Stimulated activated CD8-positive, alpha-beta memory T cell treated with anti-CD3 and anti-CD28 coated beads, Interleukin-15, amount 100 ng/mL, for 48 hours (primary cell): ENCODE results near the gene NMNAT1.
"Not testable (repeated sequence)": the region's sequence is repeated elsewhere in the genome, so short reads cannot be mapped to it uniquely, and the experiment has no call there.

Source experiments
- DNase-seq, 2 donors: peaks; one replicate each; pipeline ENCODE4 v3.0.0-alpha.2; 2020; ENCODE audit warnings: low read depth in 2 of 2

The NMNAT1 gene

DNA sequence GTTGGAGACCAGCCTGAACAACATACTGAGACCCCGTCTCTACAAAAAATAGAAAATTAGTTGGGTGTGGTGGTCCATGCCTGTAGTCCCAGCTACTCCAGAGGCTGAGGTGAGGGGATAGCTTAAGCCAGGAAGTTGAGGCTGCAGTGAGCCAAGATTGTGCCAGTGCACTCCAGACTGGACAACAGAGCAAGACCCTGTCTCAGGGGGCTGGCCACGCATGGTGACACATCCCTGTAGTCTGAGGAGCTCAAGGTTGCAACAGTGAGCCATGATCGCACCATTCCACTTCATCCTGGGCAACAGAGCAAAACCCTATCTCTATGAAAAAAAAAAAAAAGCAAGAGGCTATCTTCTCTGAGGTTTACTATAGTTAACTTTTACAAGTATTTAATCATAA, 76.8 kb downstream of the NMNAT1 start:
- no peak for DNase-seq

DNA sequence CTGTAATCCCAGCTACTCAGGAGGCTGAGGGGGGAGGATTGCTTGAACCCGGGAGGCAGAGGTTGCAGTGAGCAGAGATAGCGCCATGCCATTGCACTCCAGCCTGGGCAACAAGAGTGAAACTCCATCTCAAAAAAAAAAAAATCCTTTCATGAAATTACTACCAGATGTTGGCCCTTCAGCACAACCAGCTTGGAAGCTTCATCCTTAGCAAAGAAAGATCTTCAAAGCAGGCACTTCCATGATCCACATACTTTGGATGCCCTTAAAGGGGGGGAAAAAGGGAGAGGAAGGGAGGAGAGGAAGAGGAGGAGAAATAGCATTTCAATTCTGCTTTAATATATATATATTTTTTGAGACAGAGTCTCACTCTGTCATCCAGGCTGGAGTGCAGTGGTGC, 77.4 kb downstream of the NMNAT1 start:
- not testable (repeated sequence) for DNase-seq

DNA sequence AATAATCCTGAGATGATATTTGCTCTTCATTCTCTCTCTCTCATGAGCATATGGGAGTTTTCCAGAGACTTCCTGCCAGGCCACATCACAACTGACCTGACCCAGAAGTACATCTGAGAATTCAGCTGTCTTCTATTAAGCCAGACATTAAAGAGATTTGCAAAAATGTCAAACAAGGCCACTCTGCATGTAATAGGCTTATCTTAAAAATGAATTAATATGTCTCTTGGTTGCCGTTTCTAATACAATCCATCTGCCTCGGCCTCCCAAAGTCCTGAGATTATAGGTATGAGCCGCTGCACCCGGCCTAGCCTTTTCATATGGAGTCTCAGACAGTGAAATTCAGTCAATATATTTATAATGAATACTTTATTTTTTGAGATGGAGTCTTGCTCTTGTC, 78.7 kb downstream of the NMNAT1 start:
- not testable (repeated sequence) for DNase-seq

DNA sequence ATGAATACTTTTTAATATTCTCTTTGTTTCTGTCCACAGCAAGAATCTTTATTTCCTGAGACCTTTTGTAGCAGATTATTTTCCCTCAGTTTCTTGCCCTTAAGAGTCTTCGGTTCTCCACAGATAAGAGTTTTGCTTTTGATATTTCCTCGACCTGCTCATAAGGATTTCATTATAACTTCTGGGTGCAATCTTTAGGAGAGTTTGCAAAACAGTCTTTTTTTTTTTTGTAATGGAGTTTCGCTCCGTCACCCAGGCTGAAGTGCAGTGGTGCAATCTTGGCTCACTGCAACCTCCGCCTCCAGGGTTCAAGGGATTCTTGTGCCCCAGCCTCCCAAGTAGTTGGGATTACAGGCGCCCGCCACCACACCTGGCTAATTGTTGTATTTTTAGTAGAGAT, 79.4 kb downstream of the NMNAT1 start:
- no peak for DNase-seq

- no peak for DNase-seq
Observed at GRCh38 chr1:10025354-10025753, 82.1 kb downstream of the NMNAT1 start.

DNA sequence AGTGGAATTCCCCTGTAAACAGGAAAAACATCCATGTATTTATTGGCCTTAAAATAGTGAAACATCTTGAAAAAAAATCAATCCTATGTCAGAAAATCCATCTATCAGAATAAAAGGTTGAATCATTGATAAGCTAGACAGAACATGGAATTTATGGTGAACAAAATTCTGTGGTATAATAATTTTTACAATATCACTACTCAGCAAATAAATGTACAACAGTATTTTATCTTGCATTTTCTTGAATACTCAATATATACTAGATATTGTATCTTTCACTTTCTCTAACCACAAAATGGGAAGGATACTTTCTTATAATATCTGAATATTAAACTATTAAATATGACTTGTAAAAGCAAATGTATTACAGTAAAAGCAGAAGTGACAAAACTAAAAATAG, 83.8 kb downstream of the NMNAT1 start:
- DNase-seq = no peak

DNA sequence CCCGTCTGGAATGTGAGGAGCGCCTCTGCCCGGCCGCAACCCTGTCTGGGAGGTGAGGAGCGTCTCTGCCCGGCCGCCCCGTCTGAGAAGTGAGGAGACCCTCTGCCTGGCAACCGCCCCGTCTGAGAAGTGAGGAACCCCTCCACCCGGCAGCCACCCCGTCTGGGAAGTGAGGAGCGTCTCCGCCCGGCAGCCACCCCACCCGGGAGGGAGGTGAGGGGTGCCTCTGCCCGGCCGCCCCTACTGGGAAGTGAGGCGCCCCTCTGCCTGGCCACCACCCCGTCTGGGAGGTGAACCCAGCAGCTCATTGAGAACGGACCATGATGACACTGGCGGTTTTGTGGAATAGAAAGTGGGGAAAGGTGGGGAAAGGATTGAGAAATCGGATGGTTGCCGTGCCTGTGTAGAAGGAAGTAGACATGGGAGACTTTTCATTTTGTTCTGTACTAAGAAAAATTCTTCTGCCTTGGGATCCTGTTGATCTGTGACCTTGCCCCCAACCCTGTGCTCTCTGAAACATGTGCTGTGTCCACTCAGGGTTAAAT, 85.8 kb downstream of the NMNAT1 start:
- not testable (repeated sequence) for DNase-seq

- no peak for DNase-seq
Observed at GRCh38 chr1:10031461-10031860, 88.2 kb downstream of the NMNAT1 start.

DNA sequence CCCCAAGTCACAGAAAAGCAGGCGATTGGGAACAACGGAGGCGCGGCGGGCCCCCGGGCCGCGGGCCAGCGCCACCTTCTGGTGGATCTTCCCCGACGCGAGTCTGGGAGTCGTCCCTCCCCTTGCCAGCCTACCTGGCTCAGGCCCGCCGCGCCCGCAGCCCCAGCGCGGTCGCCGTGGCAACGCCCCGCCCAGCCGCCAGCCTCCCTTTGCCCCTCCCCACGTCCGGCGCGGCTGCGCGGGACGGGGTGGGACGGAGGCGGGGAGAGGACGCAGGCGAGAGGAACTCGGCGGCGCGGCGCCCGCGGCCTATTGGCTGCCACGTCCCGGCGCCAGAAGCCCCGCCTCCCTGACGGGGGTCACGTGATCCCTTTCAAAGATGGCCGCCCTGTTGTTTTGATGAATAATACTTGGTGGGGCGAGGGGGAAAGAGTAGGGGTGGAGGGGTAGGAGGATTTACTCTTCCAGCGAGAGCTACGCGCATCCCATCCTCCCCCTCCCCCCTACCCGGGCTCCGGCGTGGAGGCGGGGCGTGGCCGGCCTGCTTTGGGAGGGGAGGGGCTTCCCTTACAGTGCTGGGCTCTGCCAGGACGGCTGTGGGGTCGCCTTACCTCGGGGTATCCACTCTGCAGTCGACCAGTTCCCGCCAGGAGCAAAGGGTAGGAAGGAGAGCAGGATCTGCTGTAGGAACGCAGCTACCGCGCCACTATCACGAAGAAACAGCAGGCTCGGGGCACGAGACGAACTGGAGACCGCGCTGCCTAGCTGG, 89.5 kb downstream of the NMNAT1 start, which contains the start of gene UBE4B:
Gene UBE4B (plus strand): TSS at position 369 of the 769 bp plus-strand sequence. CDS start 713 bp downstream, outside the sequence.
- peak; percentile 98 to 99 for DNase-seq

GRCh38 chr1:10033359-10033845, 90.1 kb downstream of the NMNAT1 start:
- peak; percentile 1 to 4 for DNase-seq
